Thymus (tissue), 11 donors: ENCODE measurements around the gene KLB. TPM values are rescaled to one million over a fixed set of nuclear protein-coding genes. Genes with fewer than 3 reads are reported as not detected.
"Not testable (repeated sequence)": the region's sequence is repeated elsewhere in the genome, so short reads cannot be mapped to it uniquely, and the experiment has no call there.

Experiments used
- DNase-seq, 9 donors: peaks; one replicate each; pipeline ENCODE4 v3.0.0-alpha.2; 2013; ENCODE audit warnings: low spot score in 9 of 9, low read depth in 6 of 9, missing footprints in 1 of 9
- H3K27ac ChIP-seq, 2 donors: one replicate each; pipeline ENCODE4 v1.5.1; 2013; ENCODE audit warnings: control low read depth in 1 of 2, low read depth in 1 of 2, low read length in 1 of 2, mild to moderate bottlenecking in 1 of 2, moderate library complexity in 1 of 2
- H3K27me3 ChIP-seq, 2 donors: one replicate each; pipeline ENCODE4 v1.5.1; 2013; ENCODE audit warnings: low read length in 1 of 2; ENCODE audit not compliant: control insufficient read depth in 2 of 2, insufficient read depth in 1 of 2
- H3K36me3 ChIP-seq, 2 donors: one replicate each; pipeline ENCODE4 v1.5.1; 2013; ENCODE audit warnings: low read length in 1 of 2, mild to moderate bottlenecking in 1 of 2, moderate library complexity in 1 of 2; ENCODE audit not compliant: control insufficient read depth in 2 of 2, insufficient read depth in 2 of 2
- H3K4me1 ChIP-seq, 2 donors: one replicate each; pipeline ENCODE4 v1.5.1; 2013; ENCODE audit warnings: low read length in 2 of 2; ENCODE audit not compliant: control insufficient read depth in 2 of 2, insufficient read depth in 2 of 2
- H3K4me3 ChIP-seq, 2 donors: one replicate each; pipeline ENCODE4 v1.5.1; 2013; ENCODE audit warnings: low read length in 2 of 2, control low read depth in 1 of 2, mild to moderate bottlenecking in 1 of 2
- H3K9me3 ChIP-seq, 2 donors: one replicate each; pipeline ENCODE4 v1.5.1; 2013; ENCODE audit warnings: low read length in 1 of 2, mild to moderate bottlenecking in 1 of 2; ENCODE audit not compliant: control insufficient read depth in 2 of 2, insufficient read depth in 1 of 2
- WGBS: extraction: QIAGEN DNeasy Blood & Tissue Kit; methylation state at CpG from one replicate; pipeline ENCODE4 v1.1.7; 2013; 5-methylcytosine and 5-hydroxymethylcytosine counted together
- polyA plus RNA-seq: library from polyadenylated mRNA; stranded (reverse); fragments of 200-250 nt; gene quantifications from one replicate; pipeline ENCODE4 v1.2.3, GENCODE V29; 2013
- total RNA-seq: library from RNA; stranded (reverse); fragments of 120-200 nt; gene quantifications from one replicate; pipeline ENCODE4 v1.2.4, GENCODE V29; 2013
- donor health status: healthy.

KLB gene
- total and polyA plus RNA-seq, 2 donors, result 0.05 to 0.14 TPM

GRCh38 chr4:39367166-39367565 lies 39.6 kb upstream of the KLB start:
- Histone ChIP-seq H3K27ac (no peak overlapping the region), H3K4me1 (peaks cover 5 to 15% of the 10 kb centered on the region in 2 donors), H3K4me3 (no peak overlapping the region), H3K9me3 (peaks cover 1 to 12% of the 10 kb centered on the region in 2 donors), H3K27me3 (no peaks in the 10 kb centered on the region), H3K36me3 (no peaks in the 10 kb centered on the region)
- no peak for DNase-seq
- WGBS, result 98% methylated on average over 6 of the region's 6 CpGs

GRCh38 chr4:39369301-39369700 lies 37.4 kb upstream of the KLB start:
- H3K36me3 ChIP-seq, result no peaks in the 10 kb centered on the region
- H3K9me3 ChIP-seq, result peaks cover 1 to 12% of the 10 kb centered on the region in 2 donors
- H3K4me3 ChIP-seq, result no peak overlapping the region
- H3K4me1 ChIP-seq, result peaks cover 2 to 10% of the 10 kb centered on the region in 2 donors
- 31% methylated on average over 4 of the region's 4 CpGs for WGBS
- H3K27me3 ChIP-seq, result no peaks in the 10 kb centered on the region
- H3K27ac ChIP-seq, result no peak overlapping the region
- no peak for DNase-seq

GRCh38 chr4:39371209-39371608 lies 35.5 kb upstream of the KLB start:
- not testable (repeated sequence) for H3K27ac ChIP-seq, H3K27me3 ChIP-seq, DNase-seq, H3K36me3 ChIP-seq, H3K4me1 ChIP-seq, H3K9me3 ChIP-seq, H3K4me3 ChIP-seq
- 94% methylated on average over 6 of the region's 6 CpGs for WGBS

- no peaks in the 10 kb centered on the region for H3K4me1 ChIP-seq
- WGBS, result 97% methylated on average over 4 of the region's 4 CpGs
Measured at GRCh38 chr4:39375478-39375877, 31.3 kb upstream of the KLB start.

GRCh38 chr4:39383690-39384089 lies 23.0 kb upstream of the KLB start:
- Histone ChIP-seq H3K9me3 (peaks cover 0 to under 1% of the 10 kb centered on the region in 2 donors), H3K4me1 (no peaks in the 10 kb centered on the region), H3K27me3 (no peaks in the 10 kb centered on the region), H3K36me3 (no peaks in the 10 kb centered on the region), H3K4me3 (no peak overlapping the region), H3K27ac (no peak overlapping the region)
- no peak for DNase-seq
- whole genome bisulfite sequencing, result 98% methylated on average over 1 of the region's 1 CpG

More at GRCh38 chr4:39375478-39375877, 31.3 kb upstream of the KLB start:
- H3K4me3 ChIP-seq, result no peak overlapping the region
- peaks cover 1 to 12% of the 10 kb centered on the region in 2 donors for H3K9me3 ChIP-seq
- no peak overlapping the region for H3K27ac ChIP-seq
- H3K27me3 ChIP-seq, result no peaks in the 10 kb centered on the region
- no peaks in the 10 kb centered on the region for H3K36me3 ChIP-seq
- DNase-seq, result no peak

DNA sequence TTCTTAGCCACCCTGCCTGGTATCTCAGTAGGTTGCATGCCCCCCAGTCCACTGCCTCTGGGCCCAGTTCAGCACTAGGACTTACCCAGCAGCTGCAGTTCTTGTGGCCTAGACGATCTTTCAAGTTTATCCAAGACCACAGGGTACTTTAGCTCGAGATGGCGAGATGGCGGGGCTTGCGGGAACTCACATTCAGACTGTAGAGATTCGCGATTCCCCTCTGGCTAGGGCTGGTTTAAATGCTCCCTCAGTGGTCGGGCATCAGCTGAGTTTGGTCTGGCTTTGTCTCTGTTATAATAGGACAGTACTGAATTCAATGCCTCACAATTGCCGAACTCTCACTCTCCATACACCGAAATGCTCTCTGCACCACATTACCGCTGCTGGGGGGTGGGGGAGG lies 22.2 kb upstream of the KLB start:
- DNase-seq, result no peak
- WGBS, result 97% methylated on average over 11 of the region's 11 CpGs
- Histone ChIP-seq H3K27ac (no peak overlapping the region), H3K27me3 (no peaks in the 10 kb centered on the region), H3K36me3 (no peaks in the 10 kb centered on the region), H3K4me1 (no peaks in the 10 kb centered on the region), H3K9me3 (no peaks in the 10 kb centered on the region), H3K4me3 (no peak overlapping the region)

- H3K27me3 ChIP-seq, result no peaks in the 10 kb centered on the region
- no peak overlapping the region for H3K27ac ChIP-seq
- WGBS, result 88% methylated on average over 6 of the region's 6 CpGs
Measured at GRCh38 chr4:39390603-39391002, 16.1 kb upstream of the KLB start.

DNA sequence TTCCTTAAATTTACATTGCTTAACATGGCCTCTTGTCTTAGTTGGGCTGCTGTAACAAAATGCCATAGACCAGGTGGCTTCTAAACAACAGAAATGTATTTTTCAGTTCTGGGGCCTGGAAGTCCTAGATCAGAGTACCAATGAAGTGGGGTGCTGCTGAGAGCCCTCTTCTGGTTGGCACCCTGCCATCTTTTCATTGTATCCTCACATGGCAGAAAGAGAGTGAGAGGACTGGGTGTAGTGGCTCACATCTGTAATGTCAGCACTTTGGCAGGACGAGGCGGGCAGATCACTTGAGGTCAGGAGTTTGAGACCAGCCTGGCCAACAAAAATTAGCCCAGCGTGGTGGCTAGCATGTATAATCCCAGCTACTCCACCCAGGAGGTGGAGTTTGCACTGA lies 12.0 kb upstream of the KLB start:
- Histone ChIP-seq H3K27me3 (no peaks in the 10 kb centered on the region), H3K27ac (no peak overlapping the region), H3K36me3 (no peaks in the 10 kb centered on the region), H3K4me1 (no peaks in the 10 kb centered on the region), H3K9me3 (no peaks in the 10 kb centered on the region), H3K4me3 (no peak overlapping the region)
- no peak for DNase-seq
- 88% methylated on average over 3 of the region's 3 CpGs for WGBS

More at GRCh38 chr4:39390603-39391002, 16.1 kb upstream of the KLB start:
- no peak for DNase-seq
- H3K4me1 ChIP-seq, result no peaks in the 10 kb centered on the region
- no peaks in the 10 kb centered on the region for H3K9me3 ChIP-seq
- no peaks in the 10 kb centered on the region for H3K36me3 ChIP-seq
- no peak overlapping the region for H3K4me3 ChIP-seq

DNA sequence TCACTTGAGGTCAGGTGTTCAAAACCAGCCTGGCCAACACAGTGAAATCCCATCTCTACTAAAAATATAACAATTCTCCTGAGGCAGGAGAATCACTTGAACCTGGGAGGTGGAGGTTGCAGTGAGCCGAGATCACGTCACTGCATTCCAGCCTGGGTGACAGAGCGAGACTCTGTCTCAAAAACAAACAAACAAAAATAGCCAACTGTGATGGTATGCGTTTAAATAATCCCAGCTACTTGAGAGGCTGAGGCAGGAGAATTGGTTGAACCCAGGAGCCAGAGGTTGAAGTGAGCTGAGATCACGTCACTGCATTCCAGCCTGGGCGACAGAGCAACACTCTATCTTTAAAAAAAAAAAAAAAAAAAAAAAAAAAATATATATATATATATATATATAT lies 5.1 kb upstream of the KLB start:
- 94% methylated on average over 6 of the region's 6 CpGs for WGBS
- H3K27me3 ChIP-seq, DNase-seq, H3K27ac ChIP-seq, H3K9me3 ChIP-seq, H3K4me1 ChIP-seq, H3K4me3 ChIP-seq, H3K36me3 ChIP-seq: not testable (repeated sequence)

DNA sequence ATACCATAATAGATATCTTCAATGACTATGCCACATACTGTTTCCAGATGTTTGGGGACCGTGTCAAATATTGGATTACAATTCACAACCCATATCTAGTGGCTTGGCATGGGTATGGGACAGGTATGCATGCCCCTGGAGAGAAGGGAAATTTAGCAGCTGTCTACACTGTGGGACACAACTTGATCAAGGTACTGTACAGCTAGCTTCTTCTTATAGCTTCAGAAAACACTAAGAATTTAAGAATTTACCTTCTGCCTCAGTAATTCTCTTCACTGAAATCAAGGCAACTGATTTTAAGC lies 805 bp downstream of the KLB start:
- H3K4me1 ChIP-seq, result no peaks in the 10 kb centered on the region
- no peaks in the 10 kb centered on the region for H3K36me3 ChIP-seq
- H3K27me3 ChIP-seq, result no peaks in the 10 kb centered on the region
- no peak overlapping the region for H3K4me3 ChIP-seq
- H3K27ac ChIP-seq, result no peak overlapping the region
- H3K9me3 ChIP-seq, result no peaks in the 10 kb centered on the region
- no peak for DNase-seq
- 85% methylated on average over 1 of the region's 1 CpG for WGBS
